Upper lobe of left lung (tissue), 6 donors: ENCODE results near the gene TBC1D24. TPM values are rescaled to one million over a fixed set of nuclear protein-coding genes. Genes with fewer than 3 reads are reported as not detected.
A peak's percentile ranks its signal among the peaks of the same experiment; 100 is the strongest.

ENCODE experiments used
- ATAC-seq, 2 donors: fragments of 200-7000 bp; cut with Tn5 transposase; one replicate each; pipeline ENCODE4 v1.9.1; 2022; ENCODE audit warnings: mild to moderate bottlenecking in 2 of 2, moderate library complexity in 2 of 2; ENCODE audit not compliant: low FRiP score in 2 of 2
- DNase-seq, 2 donors: peaks; one replicate each; pipeline ENCODE4 v3.0.0-alpha.2; 2019 to 2020
- H3K27ac ChIP-seq, 4 donors: fragments of 200-600 bp; sonication (generic); one replicate each; pipeline ENCODE4 v1.5.1; 2016 to 2019
- H3K27me3 ChIP-seq, 4 donors: fragments of 200-600 bp; sonication (generic); one replicate each; pipeline ENCODE4 v1.5.1; 2017 to 2019
- H3K36me3 ChIP-seq, 4 donors: fragments of 200-600 bp; sonication (generic); one replicate each; pipeline ENCODE4 v1.5.1; 2016 to 2019
- H3K4me1 ChIP-seq, 4 donors: fragments of 200-600 bp; sonication (generic); one replicate each; pipeline ENCODE4 v1.5.1; 2018 to 2019
- H3K4me3 ChIP-seq, 4 donors: fragments of 200-600 bp; sonication (generic); one replicate each; pipeline ENCODE4 v1.5.1; 2017 to 2019; ENCODE audit warnings: mild to moderate bottlenecking in 2 of 4, moderate library complexity in 1 of 4
- H3K9me3 ChIP-seq, 4 donors: fragments of 200-600 bp; sonication (generic); one replicate each; pipeline ENCODE4 v1.5.1; 2018 to 2019
- CTCF ChIP-seq, 6 experiments: fragments of 450-650 bp in 4 of 6; fragments of 200-600 bp in 2 of 6; sonication (generic) in 2 of 6; IDR thresholded peaks; one replicate each; pipeline ENCODE4 v1.5.1; 2016 to 2019; ENCODE audit warnings: antibody characterized with exemption in 6 of 6
- EP300 ChIP-seq, 4 donors: sonication (generic); formaldehyde crosslinking; IDR thresholded peaks; one replicate each; pipeline ENCODE4 v1.5.1; 2017; ENCODE audit warnings: antibody characterized with exemption in 4 of 4, control low read depth in 2 of 4
- POLR2A ChIP-seq, 4 donors: fragments of 450-650 bp; IDR thresholded peaks; one replicate each; pipeline ENCODE4 v1.5.1; 2016 to 2017; ENCODE audit warnings: antibody characterized with exemption in 4 of 4, mild to moderate bottlenecking in 2 of 4
- POLR2AphosphoS5 ChIP-seq, 2 donors: sonication (generic); formaldehyde crosslinking; IDR thresholded peaks; one replicate each; pipeline ENCODE4 v1.5.1; 2017; ENCODE audit warnings: antibody characterized with exemption in 2 of 2
- WGBS, 2 donors: methylation state at CpG; one replicate each; pipeline ENCODE4 v1.1.5; 2017 to 2018; 5-methylcytosine and 5-hydroxymethylcytosine counted together
- total RNA-seq, 6 donors: library from RNA; depleted of rRNA in 4 of 6; stranded (reverse); fragments of >200 nt in 4 of 6; gene quantifications; one replicate each; pipeline versions ENCODE4 v1.1.0 to v1.2.1, GENCODE V29; 2016 to 2021
- donor health status: DM: no; HTN: no; CAD: no; lungs with moderate emphysema.
- donor health status: DM: no; HTN: yes; CAD: no; lungs with severe emphysema.

Gene TBC1D24
- total RNA-seq, 6 donors from 2014 or later: 25.9 to 49.6 (median 37.2) TPM

- no peak for TF ChIP-seq EP300 (IDR thresholded peaks at IDR 0.05)
- TF ChIP-seq CTCF (IDR thresholded peaks at IDR 0.05): peak in 1 of 6 experiments; percentile 4
- TF ChIP-seq POLR2AphosphoS5 (IDR thresholded peaks at IDR 0.05): no peak
- no peak for TF ChIP-seq POLR2A (IDR thresholded peaks at IDR 0.05)
- H3K9me3 ChIP-seq: no peaks in the 10 kb centered on the region
- ATAC-seq (no peak), DNase-seq (peak in 1 of 2 donors; percentile 69)
- no peaks in the 10 kb centered on the region for H3K27me3 ChIP-seq
- no peak overlapping the region for H3K4me3 ChIP-seq
- peaks cover 0 to 35% (median 7%) of the 10 kb centered on the region in 4 donors for H3K36me3 ChIP-seq
- H3K27ac ChIP-seq: peak overlapping the region in 2 of 4 donors; percentile 37 to 75
- WGBS, 2 donors: 78 to 81% methylated on average over 9 to 13 of the region's 18 CpGs
- peaks cover 30 to 57% (median 49%) of the 10 kb centered on the region in 4 donors for H3K4me1 ChIP-seq
Observed at GRCh38 chr16:2501946-2502895, 27.3 kb downstream of the TBC1D24 start.

- Histone ChIP-seq H3K27me3 (no peaks in the 10 kb centered on the region), H3K4me1 (peaks cover 15 to 36% (median 27%) of the 10 kb centered on the region in 4 donors), H3K4me3 (no peak overlapping the region), H3K9me3 (no peaks in the 10 kb centered on the region), H3K36me3 (peaks cover 0 to 6% (median 0%) of the 10 kb centered on the region in 4 donors), H3K27ac (no peak overlapping the region)
- DNase-seq (no peak), ATAC-seq (no peak)
- TF ChIP-seq EP300 (IDR thresholded peaks at IDR 0.05) (no peak), POLR2AphosphoS5 (IDR thresholded peaks at IDR 0.05) (no peak), CTCF (IDR thresholded peaks at IDR 0.05) (no peak), POLR2A (IDR thresholded peaks at IDR 0.05) (no peak)
- WGBS, 2 donors: 87 to 90% methylated on average over 14 of the region's 14 CpGs
Observed at GRCh38 chr16:2505695-2506094, 30.8 kb downstream of the TBC1D24 start.

GRCh38 chr16:2507052-2507659 is 32.2 kb downstream of the TBC1D24 start:
- DNase-seq (peak; percentile 45 to 73), ATAC-seq (peak; percentile 51 to 71)
- Histone ChIP-seq H3K9me3 (no peaks in the 10 kb centered on the region), H3K27ac (peak overlapping the region; percentile 69 to 82 (median 74)), H3K36me3 (peaks cover 0 to under 1% (median 0%) of the 10 kb centered on the region in 4 donors), H3K4me3 (no peak overlapping the region), H3K4me1 (peaks cover 11 to 34% (median 25%) of the 10 kb centered on the region in 4 donors), H3K27me3 (no peaks in the 10 kb centered on the region)
- TF ChIP-seq CTCF (IDR thresholded peaks at IDR 0.05) (no peak), EP300 (IDR thresholded peaks at IDR 0.05) (no peak), POLR2AphosphoS5 (IDR thresholded peaks at IDR 0.05) (no peak), POLR2A (IDR thresholded peaks at IDR 0.05) (peak in 1 of 4 donors; percentile 37)
- WGBS, 2 donors: 67 to 77% methylated on average over 13 to 14 of the region's 14 CpGs

- peak in 1 of 4 donors; percentile 29 for TF ChIP-seq POLR2A (IDR thresholded peaks at IDR 0.05)
- TF ChIP-seq EP300 (IDR thresholded peaks at IDR 0.05): peak in 1 of 4 donors; percentile 41
- TF ChIP-seq POLR2AphosphoS5 (IDR thresholded peaks at IDR 0.05): peak; percentile 47 to 61
- TF ChIP-seq CTCF (IDR thresholded peaks at IDR 0.05): no peak
- 66 to 96% methylated on average over 3 to 11 of the region's 11 CpGs for WGBS, 2 donors
- Histone ChIP-seq H3K27me3 (no peaks in the 10 kb centered on the region), H3K4me1 (peaks cover 7 to 32% (median 22%) of the 10 kb centered on the region in 4 donors), H3K9me3 (no peaks in the 10 kb centered on the region), H3K4me3 (no peak overlapping the region), H3K27ac (peak overlapping the region; percentile 69 to 82 (median 74)), H3K36me3 (no peaks in the 10 kb centered on the region)
- DNase-seq (peak; percentile 83 to 84), ATAC-seq (peak; percentile 81)
Observed at GRCh38 chr16:2507665-2508064, 32.7 kb downstream of the TBC1D24 start.
